ENCODE data around the gene ZNF503. TPM values are rescaled to one million over a fixed set of nuclear protein-coding genes. Genes with fewer than 3 reads are reported as not detected.

Gene ZNF503
- total RNA-seq, 4 donors from 2014 or later: 9.9 to 15.9 (median 12.0) TPM

- H3K27ac ChIP-seq: no peak overlapping the region
- H3K27me3 ChIP-seq: no peaks in the 10 kb centered on the region
- WGBS, 2 donors: 65 to 68% methylated on average over 5 of the region's 5 CpGs
- H3K4me3 ChIP-seq: no peak overlapping the region
- peaks cover 0 to 4% (median 0%) of the 10 kb centered on the region in 4 donors for H3K4me1 ChIP-seq
- H3K36me3 ChIP-seq: no peaks in the 10 kb centered on the region
- peaks cover 0 to 20% (median 0%) of the 10 kb centered on the region in 4 donors for H3K9me3 ChIP-seq
- DNase-seq (ENCODE audit: low spot score in 2 of 2): no peak
- TF ChIP-seq EP300 (IDR thresholded peaks at IDR 0.05): no peak
- no peak for TF ChIP-seq POLR2A (IDR thresholded peaks at IDR 0.05)
- no peak for TF ChIP-seq CTCF (IDR thresholded peaks at IDR 0.05)
Observed at GRCh38 chr10:75352650-75353049, 48.9 kb downstream of the ZNF503 start.

- H3K27me3 ChIP-seq: no peaks in the 10 kb centered on the region
- H3K9me3 ChIP-seq: peaks cover 0 to 20% (median 0%) of the 10 kb centered on the region in 4 donors
- no peak for TF ChIP-seq POLR2A (IDR thresholded peaks at IDR 0.05)
- TF ChIP-seq EP300 (IDR thresholded peaks at IDR 0.05): no peak
- no peak for TF ChIP-seq CTCF (IDR thresholded peaks at IDR 0.05)
- no peaks in the 10 kb centered on the region for H3K36me3 ChIP-seq
- no peak overlapping the region for H3K27ac ChIP-seq
- no peak overlapping the region for H3K4me3 ChIP-seq
- H3K4me1 ChIP-seq: peaks cover 0 to 4% (median 0%) of the 10 kb centered on the region in 4 donors
- DNase-seq (ENCODE audit: low spot score in 2 of 2): no peak
- WGBS, 2 donors: 96 to 100% methylated on average over 3 of the region's 3 CpGs
Observed at GRCh38 chr10:75351637-75352036, 49.9 kb downstream of the ZNF503 start.

- DNase-seq (ENCODE audit: low spot score in 2 of 2): no peak
- Histone ChIP-seq H3K27me3 (no peaks in the 10 kb centered on the region), H3K36me3 (no peaks in the 10 kb centered on the region)
Observed at GRCh38 chr10:75350791-75351190, 50.8 kb downstream of the ZNF503 start.

More at GRCh38 chr10:75350791-75351190, 50.8 kb downstream of the ZNF503 start:
- TF ChIP-seq CTCF (IDR thresholded peaks at IDR 0.05): no peak
- no peak for TF ChIP-seq POLR2A (IDR thresholded peaks at IDR 0.05)
- Histone ChIP-seq H3K27ac (no peak overlapping the region), H3K4me3 (no peak overlapping the region), H3K9me3 (peaks cover 0 to 11% (median 0%) of the 10 kb centered on the region in 4 donors), H3K4me1 (peaks cover 0 to 4% (median 0%) of the 10 kb centered on the region in 4 donors)
- WGBS, 2 donors: 86% methylated on average over 4 of the region's 4 CpGs

Other genes with a start within 250 kb of the ZNF503 start
- 100 to 1,000 TPM in 3 of 4 donors, 10 to 100 TPM in 1; 89.1 to 114 (median 109) TPM for gene VDAC2, start 191.0 kb downstream of the ZNF503 start, total RNA-seq
- 10 to 100 TPM; 18.1 to 47.4 (median 31.6) TPM for gene COMTD1, start 165.8 kb downstream of the ZNF503 start, total RNA-seq
- gene LRMDA, start 29.9 kb upstream of the ZNF503 start, total RNA-seq: 10 to 100 TPM in 3 of 4 donors, 1 to 10 TPM in 1; 9.8 to 18.6 (median 15.8) TPM